BJ (cell line): Measurements from ENCODE around the gene MARS1. TPM values are rescaled to one million over a fixed set of nuclear protein-coding genes. Genes with fewer than 3 reads are reported as not detected.

Source experiments
- CTCF ChIA-PET: fragments of 350-600 bp; formaldehyde crosslinking; extraction: SDS; loops from one replicate; lab custom pipeline; 2021; ENCODE audit warnings: antibody characterized with exemption, inconsistent platforms; lab: Yijun Ruan, JAX
- POLR2A ChIA-PET: fragments of 300-600 bp; sonication (Branson Sonifier 250); formaldehyde crosslinking; extraction: SDS; loops from one replicate; lab custom pipeline; 2021; ENCODE audit warnings: antibody characterized with exemption; lab: Charles Lee
- DNase-seq: peaks from one replicate; pipeline ENCODE4 v3.0.0-alpha.2; 2011; ENCODE audit warnings: low read depth
- H3K27me3 ChIP-seq: 2 replicates; pipeline ENCODE4 v1.6.0; 2011; ENCODE audit warnings: low read length; ENCODE audit not compliant: control insufficient read depth, insufficient read depth
- H3K36me3 ChIP-seq: 2 replicates; pipeline ENCODE4 v1.5.1; 2011; ENCODE audit warnings: low read length; ENCODE audit not compliant: control insufficient read depth, insufficient read depth
- H3K4me3 ChIP-seq: 2 replicates; pipeline ENCODE4 v1.5.1; 2011; ENCODE audit warnings: low read depth, mild to moderate bottlenecking, control low read depth, low read length
- polyA plus RNA-seq: library from polyadenylated mRNA; depleted of rRNA; stranded (reverse); fragments of >200 nt; gene quantifications from 2 replicates; pipeline ENCODE4 v1.2.3, GENCODE V29; 2011
- TF ChIP-seq, protein P1 (sequence below): IDR thresholded peaks from 2 replicates; pipeline ENCODE4 v1.5.1; 2011; ENCODE audit warnings: low read depth, mild to moderate bottlenecking, control low read depth, inconsistent platforms, low read length, moderate library complexity; ENCODE audit not compliant: insufficient read depth

Gene MARS1
- polyA plus RNA-seq, 1 experiment, result 378 TPM

DNA sequence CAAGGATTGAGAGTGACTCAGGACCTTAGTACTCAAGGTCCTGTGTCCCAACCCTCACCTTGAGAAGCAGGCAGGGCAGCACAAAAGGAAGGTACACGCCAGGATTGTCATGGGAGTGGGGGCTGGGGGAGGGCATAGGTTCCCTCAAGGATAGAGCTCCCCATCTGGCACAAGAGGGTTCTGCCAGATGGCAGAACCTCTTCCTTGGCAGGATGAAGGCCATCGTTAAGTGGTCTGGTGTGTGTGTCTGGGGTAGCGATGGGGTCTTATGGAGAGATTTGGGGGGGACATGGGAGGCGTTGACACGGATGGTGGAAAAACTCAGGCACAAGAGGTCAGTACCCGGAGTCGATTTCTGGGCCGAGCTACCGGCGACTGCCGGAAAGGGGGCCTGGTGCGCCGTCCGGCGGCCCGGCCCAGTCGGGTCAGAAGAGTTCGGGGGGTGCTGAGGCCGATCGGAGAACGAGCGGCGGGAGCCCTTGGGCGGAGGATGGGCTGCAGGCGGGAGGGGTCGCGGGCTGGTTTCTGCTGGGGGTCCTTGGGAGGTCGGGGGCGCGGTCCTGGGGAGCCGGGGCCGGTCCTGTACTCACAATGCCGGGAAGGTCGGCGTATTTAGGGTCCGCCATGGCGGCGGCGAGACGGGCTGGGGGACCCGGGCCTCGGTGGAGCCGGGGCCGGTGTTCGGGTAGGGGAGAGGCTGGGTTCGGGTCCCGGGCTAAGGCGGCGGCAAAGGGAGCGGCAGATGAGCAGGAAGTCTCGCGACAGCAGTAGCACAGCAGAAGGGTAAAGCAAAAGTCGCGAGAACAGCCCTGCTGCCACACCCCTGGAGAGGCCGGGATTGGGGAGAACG lies 58.8 kb downstream of the MARS1 start, which contains the start of gene DCTN2:
TSS of gene DCTN2 (minus strand) at position 755 of the 850 bp plus-strand sequence. CDS start at position 626, 129 bp downstream.
- POLR2A ChIA-PET, result interaction anchor here (0.6 to 0.7 kb wide), 4 partner anchors 13 to 285 kb away, joined by 3 to 9 read pairs (median 3); partner anchors contain the start of gene DDIT3
- peak within 1 kb of the TSS; percentile 100 for H3K4me3 ChIP-seq

DNA sequence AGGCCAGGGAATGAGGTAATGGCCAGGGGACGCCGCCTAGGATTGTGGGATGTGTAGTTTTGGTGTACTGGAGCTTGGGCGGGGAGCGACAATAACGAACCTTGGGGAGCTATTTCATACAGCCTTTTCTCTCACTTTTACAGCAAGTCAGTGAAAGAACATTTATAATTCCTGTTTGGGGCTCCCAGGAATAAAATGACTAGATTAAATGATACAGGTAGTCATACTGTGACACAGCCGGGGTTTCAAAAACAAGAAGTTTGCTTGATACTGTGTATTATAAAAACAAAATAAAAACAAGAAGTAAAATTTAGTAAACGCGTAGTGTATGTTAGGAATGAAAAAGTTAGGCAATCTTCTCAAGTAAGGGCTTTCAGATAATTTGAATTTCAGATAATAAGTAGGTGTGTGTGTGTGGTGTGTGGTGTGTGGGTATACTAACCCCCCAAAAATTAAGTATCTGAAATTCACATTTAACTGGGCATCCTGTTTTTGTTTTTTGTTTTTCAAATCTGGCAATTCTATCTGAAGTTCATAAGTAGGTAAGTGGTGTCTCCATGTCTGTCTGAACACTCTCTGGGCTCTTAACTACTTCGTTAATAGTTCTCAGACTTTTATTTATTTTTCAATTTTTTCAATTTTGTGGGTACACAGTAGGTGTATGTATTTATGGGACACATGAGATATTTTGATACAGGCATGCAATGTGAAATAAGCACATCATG lies 59.6 kb downstream of the MARS1 start:
- Histone ChIP-seq H3K36me3 (no peaks in the 10 kb centered on the region), H3K27me3 (peaks cover 6% of the 10 kb centered on the region), H3K4me3 (peak overlapping the region; percentile 100)
- no peak for DNase-seq
- TF ChIP-seq, protein P1, sequence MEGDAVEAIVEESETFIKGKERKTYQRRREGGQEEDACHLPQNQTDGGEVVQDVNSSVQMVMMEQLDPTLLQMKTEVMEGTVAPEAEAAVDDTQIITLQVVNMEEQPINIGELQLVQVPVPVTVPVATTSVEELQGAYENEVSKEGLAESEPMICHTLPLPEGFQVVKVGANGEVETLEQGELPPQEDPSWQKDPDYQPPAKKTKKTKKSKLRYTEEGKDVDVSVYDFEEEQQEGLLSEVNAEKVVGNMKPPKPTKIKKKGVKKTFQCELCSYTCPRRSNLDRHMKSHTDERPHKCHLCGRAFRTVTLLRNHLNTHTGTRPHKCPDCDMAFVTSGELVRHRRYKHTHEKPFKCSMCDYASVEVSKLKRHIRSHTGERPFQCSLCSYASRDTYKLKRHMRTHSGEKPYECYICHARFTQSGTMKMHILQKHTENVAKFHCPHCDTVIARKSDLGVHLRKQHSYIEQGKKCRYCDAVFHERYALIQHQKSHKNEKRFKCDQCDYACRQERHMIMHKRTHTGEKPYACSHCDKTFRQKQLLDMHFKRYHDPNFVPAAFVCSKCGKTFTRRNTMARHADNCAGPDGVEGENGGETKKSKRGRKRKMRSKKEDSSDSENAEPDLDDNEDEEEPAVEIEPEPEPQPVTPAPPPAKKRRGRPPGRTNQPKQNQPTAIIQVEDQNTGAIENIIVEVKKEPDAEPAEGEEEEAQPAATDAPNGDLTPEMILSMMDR, result no peak
- POLR2A ChIA-PET, result interaction anchor here (0.5 to 0.6 kb wide), 4 partner anchors 27 to 526 kb away, joined by 3 to 14 read pairs (median 6); partner anchors contain the start of gene DDIT3
- CTCF ChIA-PET, result interaction anchor here (1.1 kb wide), 1 partner anchor 23 kb away, joined by 3 read pairs; no protein-coding TSS in a partner anchor

More for the DNA sequence above, 58.8 kb downstream of the MARS1 start, which contains the start of gene DCTN2:
- CTCF ChIA-PET, result interaction anchor here (1.0 to 1.1 kb wide), 2 partner anchors 11 to 22 kb away, joined by 3 read pairs; no protein-coding TSS in a partner anchor
- Histone ChIP-seq H3K36me3 (no peaks in the 10 kb centered on the region), H3K27me3 (peaks cover 6% of the 10 kb centered on the region)
- DNase-seq, result peak; percentile 84
- TF ChIP-seq, protein P1, result peak; percentile 34

DNA sequence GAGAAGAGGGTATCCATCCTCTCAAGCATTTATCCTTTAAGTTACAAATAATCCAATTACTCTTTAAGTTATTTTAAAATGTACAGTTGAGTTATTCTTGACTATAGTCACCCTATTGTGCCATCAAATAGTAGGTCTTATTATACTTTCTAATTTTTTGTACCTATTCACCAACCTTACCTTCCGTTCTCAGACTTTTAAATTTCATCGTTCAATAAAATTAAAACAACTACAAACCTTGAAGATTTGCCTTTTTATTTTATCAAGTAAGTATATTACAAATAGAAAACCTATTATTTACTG lies 60.1 kb downstream of the MARS1 start:
- TF ChIP-seq, protein P1, result no peak
- no peak for DNase-seq
- Histone ChIP-seq H3K27me3 (peaks cover 6% of the 10 kb centered on the region), H3K36me3 (no peaks in the 10 kb centered on the region), H3K4me3 (no peak overlapping the region)
- POLR2A ChIA-PET, result no interaction called here
- CTCF ChIA-PET, result no interaction called here

DNA sequence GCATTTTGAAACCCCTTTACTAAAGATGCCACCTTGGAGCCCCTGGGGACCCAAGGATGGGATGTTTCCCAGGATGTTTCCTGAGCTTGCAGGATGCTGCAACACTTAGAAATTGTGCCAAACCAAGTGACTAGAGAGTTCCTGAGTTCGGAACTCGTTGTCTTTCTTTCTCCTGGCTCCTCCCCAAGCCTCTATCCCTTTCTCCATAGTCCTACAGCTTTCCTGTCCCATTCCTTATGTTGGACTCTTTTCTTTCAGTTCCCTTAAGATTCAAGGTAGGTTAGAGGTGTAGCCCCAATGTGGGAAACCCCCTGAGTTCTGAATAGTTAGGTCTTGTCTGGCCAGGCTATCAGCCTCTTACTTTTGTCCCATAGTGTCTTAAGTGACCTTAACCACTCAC lies 60.6 kb downstream of the MARS1 start:
- H3K36me3 ChIP-seq, result no peaks in the 10 kb centered on the region
- DNase-seq, result no peak
- no peak overlapping the region for H3K4me3 ChIP-seq
- ChIA-PET POLR2A (no interaction called here), CTCF (no interaction called here)
- TF ChIP-seq, protein P1, result no peak
- H3K27me3 ChIP-seq, result peaks cover 6% of the 10 kb centered on the region
